ENCODE data around the gene INTS12.

The INTS12 gene

DNA sequence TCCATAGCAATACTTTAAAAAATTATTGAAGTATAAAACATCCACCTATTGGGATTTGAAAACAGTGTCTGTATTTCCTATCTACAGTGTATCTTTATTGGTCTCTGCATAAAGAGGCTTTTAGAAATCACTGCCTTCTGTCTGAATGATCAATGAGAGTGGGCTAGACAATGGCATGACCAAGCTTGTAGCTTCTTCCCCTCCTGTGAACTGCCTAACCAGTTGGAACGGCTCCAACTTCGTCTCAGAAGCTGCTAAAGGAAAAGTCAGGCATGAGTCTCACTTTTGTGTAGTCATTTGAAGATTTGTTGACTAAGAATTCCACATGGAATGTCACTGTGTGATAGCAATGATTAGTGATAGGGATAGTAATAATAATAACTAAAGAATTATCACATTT lies 64.2 kb downstream of the INTS12 start:
- DNase-seq (ENCODE audit: low read depth), result no peak
- H3K4me3 ChIP-seq (ENCODE audit: low read depth, low read length), result no peak overlapping the region
- TF ChIP-seq, protein P1, sequence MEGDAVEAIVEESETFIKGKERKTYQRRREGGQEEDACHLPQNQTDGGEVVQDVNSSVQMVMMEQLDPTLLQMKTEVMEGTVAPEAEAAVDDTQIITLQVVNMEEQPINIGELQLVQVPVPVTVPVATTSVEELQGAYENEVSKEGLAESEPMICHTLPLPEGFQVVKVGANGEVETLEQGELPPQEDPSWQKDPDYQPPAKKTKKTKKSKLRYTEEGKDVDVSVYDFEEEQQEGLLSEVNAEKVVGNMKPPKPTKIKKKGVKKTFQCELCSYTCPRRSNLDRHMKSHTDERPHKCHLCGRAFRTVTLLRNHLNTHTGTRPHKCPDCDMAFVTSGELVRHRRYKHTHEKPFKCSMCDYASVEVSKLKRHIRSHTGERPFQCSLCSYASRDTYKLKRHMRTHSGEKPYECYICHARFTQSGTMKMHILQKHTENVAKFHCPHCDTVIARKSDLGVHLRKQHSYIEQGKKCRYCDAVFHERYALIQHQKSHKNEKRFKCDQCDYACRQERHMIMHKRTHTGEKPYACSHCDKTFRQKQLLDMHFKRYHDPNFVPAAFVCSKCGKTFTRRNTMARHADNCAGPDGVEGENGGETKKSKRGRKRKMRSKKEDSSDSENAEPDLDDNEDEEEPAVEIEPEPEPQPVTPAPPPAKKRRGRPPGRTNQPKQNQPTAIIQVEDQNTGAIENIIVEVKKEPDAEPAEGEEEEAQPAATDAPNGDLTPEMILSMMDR (IDR thresholded peaks at IDR 0.05; ENCODE audit: insufficient read depth, low read depth, low read length, missing control alignments), result no peak

- TF ChIP-seq, protein P1 (IDR thresholded peaks at IDR 0.05; ENCODE audit: insufficient read depth, low read depth, low read length, missing control alignments), result no peak
- DNase-seq (ENCODE audit: low read depth), result no peak
- no peak overlapping the region for H3K4me3 ChIP-seq (ENCODE audit: low read depth, low read length)
Measured at GRCh38 chr4:105641845-105642244, 66.6 kb downstream of the INTS12 start.

GRCh38 chr4:105637408-105638176 lies 70.9 kb downstream of the INTS12 start:
- peak; percentile 76 for DNase-seq (ENCODE audit: low read depth)
- no peak overlapping the region for H3K4me3 ChIP-seq (ENCODE audit: low read depth, low read length)
- TF ChIP-seq, protein P1 (IDR thresholded peaks at IDR 0.05; ENCODE audit: insufficient read depth, low read depth, low read length, missing control alignments), result no peak

DNA sequence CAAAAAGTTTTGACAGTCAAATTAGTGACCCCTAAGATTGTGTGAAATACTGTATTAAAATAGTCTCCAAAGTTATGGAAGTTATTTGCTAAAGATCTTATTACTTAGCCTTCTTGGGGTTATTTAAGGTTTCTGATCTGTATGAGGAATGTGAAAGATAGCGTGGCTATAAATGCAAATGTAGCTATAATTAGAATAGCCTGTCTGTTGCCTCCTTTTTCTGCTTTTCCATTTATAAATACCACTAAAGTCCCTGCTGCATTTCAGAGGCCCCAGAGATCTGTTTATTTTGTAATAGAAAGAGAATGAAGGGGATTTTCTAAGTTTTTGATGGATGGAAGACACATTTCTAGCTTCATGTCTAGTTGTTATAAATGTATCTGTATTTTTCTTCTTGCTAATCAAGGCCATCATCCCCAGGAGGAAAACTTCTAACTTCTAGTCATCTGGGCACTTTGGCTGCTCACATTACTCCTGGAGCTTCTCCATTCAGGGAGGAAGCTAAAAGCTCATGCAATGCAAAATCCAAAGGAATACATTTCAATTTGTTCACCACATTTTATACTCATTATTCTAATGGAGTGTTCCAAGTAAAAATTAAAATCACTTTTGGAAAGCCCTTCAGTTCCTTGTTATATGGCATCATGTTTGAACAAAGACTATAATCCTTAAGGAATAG lies 73.9 kb downstream of the INTS12 start:
- TF ChIP-seq, protein P1 (IDR thresholded peaks at IDR 0.05; ENCODE audit: insufficient read depth, low read depth, low read length, missing control alignments), result no peak
- no peak for DNase-seq (ENCODE audit: low read depth)
- no peak overlapping the region for H3K4me3 ChIP-seq (ENCODE audit: low read depth, low read length)

DNA sequence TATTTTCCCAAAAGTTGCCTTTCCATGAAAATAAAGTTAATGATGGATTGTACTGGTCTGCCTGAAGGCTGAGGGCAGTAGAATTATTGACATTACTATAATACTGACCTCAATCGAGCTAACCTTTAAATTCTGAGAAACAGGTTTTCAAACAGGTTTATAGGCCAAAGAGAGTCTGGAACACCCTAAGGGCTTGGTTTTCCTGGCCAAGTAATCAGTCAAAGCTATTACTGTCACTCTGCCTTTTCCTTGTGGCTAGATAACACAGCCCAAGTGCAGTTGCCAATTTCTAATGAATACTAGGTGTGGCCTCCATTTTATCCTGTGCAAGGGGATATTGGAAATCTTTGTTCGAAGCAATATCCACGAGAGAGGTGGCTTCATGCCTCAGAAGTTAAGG lies 75.2 kb downstream of the INTS12 start:
- no peak for DNase-seq (ENCODE audit: low read depth)
- H3K4me3 ChIP-seq (ENCODE audit: low read depth, low read length), result no peak overlapping the region
- TF ChIP-seq, protein P1 (IDR thresholded peaks at IDR 0.05; ENCODE audit: insufficient read depth, low read depth, low read length, missing control alignments), result no peak
